HT1080 (cell line): Measurements from ENCODE around the gene C6orf163. TPM values are rescaled to one million over a fixed set of nuclear protein-coding genes. Genes with fewer than 3 reads are reported as not detected.

ENCODE experiments used
- DNase-seq: peaks from one replicate; pipeline ENCODE4 v3.0.0-alpha.2; 2015; ENCODE audit warnings: low read depth
- total RNA-seq: library from RNA; depleted of rRNA; stranded (reverse); fragments of >200 nt; shearing (Covaris generic); gene quantifications from 2 replicates; pipeline ENCODE4 v1.2.3, GENCODE V29; 2014

C6orf163 gene
- total RNA-seq, 1 experiment from 2014 or later: 1.0 TPM

GRCh38 chr6:87356181-87356580 lies 11.6 kb downstream of the C6orf163 start:
- DNase-seq: no peak

GRCh38 chr6:87357479-87358196 lies 13.0 kb downstream of the C6orf163 start:
- no peak for DNase-seq

GRCh38 chr6:87364602-87365252 lies 20.1 kb downstream of the C6orf163 start:
- no peak for DNase-seq

- peak; percentile 31 for DNase-seq
Observed at GRCh38 chr6:87366072-87366827, 21.6 kb downstream of the C6orf163 start.

- no peak for DNase-seq
Observed at GRCh38 chr6:87366899-87367298, 22.3 kb downstream of the C6orf163 start.

- no peak for DNase-seq
Observed at GRCh38 chr6:87373377-87373776, 28.8 kb downstream of the C6orf163 start.

- no peak for DNase-seq
Observed at GRCh38 chr6:87375315-87375714, 30.7 kb downstream of the C6orf163 start.

GRCh38 chr6:87376643-87377042 lies 32.0 kb downstream of the C6orf163 start:
- DNase-seq: no peak

GRCh38 chr6:87378947-87379346 lies 34.3 kb downstream of the C6orf163 start:
- no peak for DNase-seq

- DNase-seq: no peak
Observed at GRCh38 chr6:87382861-87383260, 38.2 kb downstream of the C6orf163 start.

- no peak for DNase-seq
Observed at GRCh38 chr6:87384038-87384437, 39.4 kb downstream of the C6orf163 start.

- no peak for DNase-seq
Observed at GRCh38 chr6:87384449-87384848, 39.8 kb downstream of the C6orf163 start.

GRCh38 chr6:87391334-87391733 lies 46.7 kb downstream of the C6orf163 start:
- peak; percentile 31 for DNase-seq

GRCh38 chr6:87393026-87393622 lies 48.5 kb downstream of the C6orf163 start:
- DNase-seq: peak; percentile 62

GRCh38 chr6:87395431-87395830 lies 50.8 kb downstream of the C6orf163 start:
- no peak for DNase-seq

- no peak for DNase-seq
Observed at GRCh38 chr6:87396595-87397392, 52.2 kb downstream of the C6orf163 start.

GRCh38 chr6:87397656-87398055 lies 53.0 kb downstream of the C6orf163 start:
- DNase-seq: no peak

GRCh38 chr6:87401832-87402231 lies 57.2 kb downstream of the C6orf163 start:
- no peak for DNase-seq

GRCh38 chr6:87407561-87407900 lies 62.9 kb downstream of the C6orf163 start:
- peak; percentile 41 for DNase-seq

- DNase-seq: peak; percentile 81
Observed at GRCh38 chr6:87407901-87408720, 63.5 kb downstream of the C6orf163 start, which contains the start of gene CFAP206. Gene CFAP206, plus strand, starts transcription at chr6:87407972. Its CDS starts 1,868 bp downstream, at chr6:87409840.
